NB4 (cell line): ENCODE measurements around the gene CHCHD5.

Experiments
- DNase-seq: peaks from one replicate; pipeline ENCODE4 v3.0.0; 2010; ENCODE audit warnings: low read depth
- H3K4me3 ChIP-seq: one replicate; pipeline ENCODE4 v1.5.1; 2011; ENCODE audit warnings: mild to moderate bottlenecking, low read depth, low read length, moderate library complexity
- CTCF ChIP-seq: IDR thresholded peaks from one replicate; pipeline ENCODE4 v1.5.1; 2012; ENCODE audit warnings: low read depth, low read length
- MYC ChIP-seq: IDR thresholded peaks from 2 replicates; pipeline ENCODE4 v1.6.1; 2011; ENCODE audit warnings: low read depth, low read length
- POLR2A ChIP-seq: IDR thresholded peaks from 2 replicates; pipeline ENCODE4 v1.6.1; 2011; ENCODE audit warnings: mild to moderate bottlenecking; ENCODE audit not compliant: insufficient read length; ENCODE audit errors: extremely low read depth
- TF ChIP-seq, protein P1 (sequence below): IDR thresholded peaks from 2 replicates; pipeline ENCODE4 v1.6.1; 2011; ENCODE audit warnings: low read depth, low read length

Gene CHCHD5

DNA sequence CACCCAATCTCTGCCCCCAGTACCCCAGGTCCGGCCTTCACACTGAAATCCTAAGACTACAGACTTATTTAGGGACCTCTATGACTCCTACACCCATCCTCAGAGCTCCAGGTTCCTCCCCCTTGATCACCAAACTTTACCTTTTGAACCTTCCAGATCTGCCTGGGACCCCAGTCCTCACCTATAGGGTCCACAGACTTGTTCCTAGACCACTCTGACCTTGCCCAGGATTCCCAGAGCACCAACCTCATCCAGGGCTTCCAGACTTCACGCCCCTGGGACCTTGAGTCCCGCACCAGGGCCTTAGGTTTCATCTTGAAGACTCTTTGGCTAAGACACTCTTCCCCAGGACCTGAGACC, 462 bp downstream of the CHCHD5 start:
- peak overlapping the region; percentile 69 for H3K4me3 ChIP-seq
- TF ChIP-seq POLR2A (no peak), CTCF (no peak), MYC (no peak)
- TF ChIP-seq, protein P1, sequence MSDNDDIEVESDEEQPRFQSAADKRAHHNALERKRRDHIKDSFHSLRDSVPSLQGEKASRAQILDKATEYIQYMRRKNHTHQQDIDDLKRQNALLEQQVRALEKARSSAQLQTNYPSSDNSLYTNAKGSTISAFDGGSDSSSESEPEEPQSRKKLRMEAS, result no peak
- no peak for DNase-seq

GRCh38 chr2:112585400-112585799, 991 bp downstream of the CHCHD5 start:
- DNase-seq, result no peak
- TF ChIP-seq, protein P1, result no peak
- no peak for TF ChIP-seq MYC
- no peak for TF ChIP-seq POLR2A
- TF ChIP-seq CTCF, result no peak

DNA sequence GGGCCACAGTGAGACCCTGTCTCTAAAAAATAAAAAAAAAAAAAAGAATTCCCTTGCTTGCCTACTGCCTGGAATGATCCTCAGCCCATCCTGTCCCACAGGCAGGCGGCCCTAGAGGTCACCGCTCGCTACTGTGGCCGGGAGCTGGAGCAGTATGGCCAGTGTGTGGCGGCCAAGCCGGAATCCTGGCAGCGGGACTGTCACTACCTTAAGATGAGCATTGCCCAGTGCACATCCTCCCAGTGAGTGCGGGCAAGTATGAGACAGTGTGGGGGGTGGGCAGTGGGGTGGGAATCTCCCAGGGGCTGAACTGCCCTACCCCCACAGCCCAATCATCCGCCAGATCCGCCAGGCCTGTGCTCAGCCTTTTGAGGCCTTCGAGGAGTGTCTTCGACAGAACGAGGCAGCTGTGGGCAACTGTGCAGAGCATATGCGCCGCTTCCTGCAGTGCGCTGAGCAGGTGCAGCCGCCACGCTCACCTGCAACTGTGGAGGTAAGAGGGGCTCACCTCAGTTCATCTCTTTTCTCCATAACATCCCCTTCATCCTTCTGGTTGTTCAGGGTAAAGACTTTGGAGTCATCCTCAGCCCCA, 1.6 kb downstream of the CHCHD5 start:
- no peak overlapping the region for H3K4me3 ChIP-seq
- no peak for DNase-seq
- TF ChIP-seq POLR2A, result no peak
- TF ChIP-seq MYC, result no peak
- TF ChIP-seq, protein P1, result no peak
- TF ChIP-seq CTCF, result no peak

More at GRCh38 chr2:112585400-112585799, 991 bp downstream of the CHCHD5 start:
- H3K4me3 ChIP-seq, result peak overlapping the region; percentile 69

GRCh38 chr2:112588611-112589045, 4.2 kb downstream of the CHCHD5 start:
- TF ChIP-seq POLR2A (no peak), CTCF (no peak), MYC (no peak)
- TF ChIP-seq, protein P1, result no peak
- DNase-seq, result peak; percentile 44
- no peak overlapping the region for H3K4me3 ChIP-seq

DNA sequence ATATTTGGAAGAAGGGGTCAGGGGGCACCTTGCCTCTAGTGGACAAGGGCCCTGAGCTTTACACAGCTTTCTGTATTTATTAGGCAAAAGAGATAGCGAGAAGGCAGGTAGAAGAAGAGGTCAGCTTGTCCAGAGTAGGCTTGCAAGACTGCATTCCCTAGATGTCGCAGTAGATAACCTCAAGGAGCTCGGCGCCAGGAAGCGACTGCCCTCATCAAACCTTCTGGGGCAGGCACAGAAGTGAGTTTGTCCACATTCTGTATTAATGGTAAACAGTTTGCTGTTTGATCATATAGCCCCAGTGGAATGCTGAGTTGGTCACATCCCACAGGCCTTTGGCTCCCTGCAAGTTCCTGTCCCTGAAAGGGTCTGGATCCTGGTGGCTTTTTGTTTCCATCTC, 7.0 kb downstream of the CHCHD5 start:
- no peak overlapping the region for H3K4me3 ChIP-seq
- TF ChIP-seq MYC, result no peak
- no peak for DNase-seq

DNA sequence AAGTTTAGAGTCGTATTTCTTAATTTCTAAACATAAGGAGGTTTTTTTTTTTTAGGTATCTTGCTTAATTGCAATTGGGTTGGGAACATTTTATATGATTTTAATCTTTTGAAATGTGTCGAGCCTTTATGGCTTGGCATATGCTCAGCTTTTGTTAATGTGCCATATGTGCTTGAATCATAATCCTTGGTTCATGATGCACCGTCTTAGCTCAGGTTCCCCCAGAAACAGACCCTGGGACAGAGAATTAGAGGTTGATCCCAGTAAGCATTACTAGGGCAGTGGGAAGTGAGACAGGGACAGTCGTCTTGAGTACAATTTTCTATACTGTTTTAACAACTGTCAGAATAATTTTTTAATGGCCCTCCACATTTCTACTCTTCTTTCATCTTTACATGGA, 9.3 kb downstream of the CHCHD5 start:
- DNase-seq, result no peak
- H3K4me3 ChIP-seq, result no peak overlapping the region
- TF ChIP-seq POLR2A, result no peak
- no peak for TF ChIP-seq CTCF
- TF ChIP-seq, protein P1, result no peak
- TF ChIP-seq MYC, result no peak
